Measurements from ENCODE around the gene CNPY1.

CNPY1 gene

GRCh38 chr7:155584763-155585531 is 38.6 kb upstream of the CNPY1 start:
- TF ChIP-seq ZNF274 (IDR thresholded peaks at IDR 0.05; ENCODE audit: low read depth, low read length) = no peak
- no peak overlapping the region for H3K4me3 ChIP-seq (ENCODE audit: low read length)

- no peak for TF ChIP-seq ZNF274 (IDR thresholded peaks at IDR 0.05; ENCODE audit: low read depth, low read length)
- H3K4me3 ChIP-seq (ENCODE audit: low read length) = no peak overlapping the region
These were observed 37.9 kb upstream of the CNPY1 start for GRCh38 chr7:155584261-155584660.

DNA sequence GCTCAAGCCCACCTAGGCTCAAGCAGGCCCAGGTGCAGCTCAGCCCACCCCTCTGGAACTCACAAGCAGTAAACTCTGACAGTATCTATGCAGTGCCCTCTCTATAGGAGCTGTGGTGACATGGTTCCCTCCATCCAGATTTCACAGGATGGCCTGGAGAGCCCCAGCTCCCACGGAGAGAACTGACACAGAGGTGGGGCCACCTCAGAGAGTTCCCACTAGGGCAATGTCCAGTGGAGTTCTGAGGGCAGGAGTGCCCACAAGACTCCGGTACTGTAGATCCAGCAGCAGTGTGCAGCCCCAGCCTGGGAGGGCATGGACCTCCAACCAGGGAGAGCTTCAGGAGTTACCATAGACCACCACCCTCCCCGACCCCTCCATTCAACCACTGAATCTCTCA is 37.3 kb upstream of the CNPY1 start:
- no peak overlapping the region for H3K4me3 ChIP-seq (ENCODE audit: low read length)
- TF ChIP-seq ZNF274 (IDR thresholded peaks at IDR 0.05; ENCODE audit: low read depth, low read length) = no peak

- TF ChIP-seq ZNF274 (IDR thresholded peaks at IDR 0.05; ENCODE audit: low read depth, low read length) = no peak
- no peak overlapping the region for H3K4me3 ChIP-seq (ENCODE audit: low read length)
These were observed 35.6 kb upstream of the CNPY1 start for GRCh38 chr7:155581954-155582353.

DNA sequence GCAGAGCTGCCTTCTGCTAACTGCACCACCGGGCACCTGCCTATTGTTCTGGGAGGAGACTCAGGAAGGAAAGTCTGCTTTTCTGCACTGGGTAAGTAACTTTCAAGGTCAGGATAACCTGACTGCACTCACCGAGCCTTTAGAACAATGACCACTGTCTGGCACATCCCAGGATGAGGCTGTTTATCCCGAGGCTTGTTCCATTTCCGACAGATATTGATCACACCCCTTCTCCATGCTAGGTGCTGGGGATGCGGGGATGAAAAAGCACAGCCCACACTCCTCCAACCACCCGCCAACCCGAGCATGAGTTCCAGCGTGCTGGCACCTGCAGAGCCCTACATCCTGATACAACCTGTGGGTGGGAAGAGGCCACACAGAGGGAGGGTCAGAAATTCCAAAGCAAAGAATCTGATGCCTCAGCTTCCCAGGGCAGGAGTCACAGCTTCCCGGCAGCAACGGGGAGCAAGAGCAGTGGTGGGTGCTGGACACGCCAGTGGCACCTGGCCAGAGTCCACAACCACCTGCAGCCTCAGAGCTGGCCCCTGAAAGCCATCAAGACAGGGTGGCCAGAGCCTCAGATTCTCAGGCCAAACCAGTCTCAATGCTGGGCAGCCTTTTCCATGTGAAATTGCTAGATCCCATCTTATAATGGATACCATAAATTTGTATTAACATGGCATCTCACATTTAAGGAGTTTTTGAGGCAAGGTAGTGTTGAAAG is 34.9 kb upstream of the CNPY1 start:
- no peak overlapping the region for H3K4me3 ChIP-seq (ENCODE audit: low read length)
- no peak for TF ChIP-seq ZNF274 (IDR thresholded peaks at IDR 0.05; ENCODE audit: low read depth, low read length)

GRCh38 chr7:155580367-155580766 is 34.0 kb upstream of the CNPY1 start:
- no peak overlapping the region for H3K4me3 ChIP-seq (ENCODE audit: low read length)
- no peak for TF ChIP-seq ZNF274 (IDR thresholded peaks at IDR 0.05; ENCODE audit: low read depth, low read length)

GRCh38 chr7:155579565-155579964 is 33.2 kb upstream of the CNPY1 start:
- H3K4me3 ChIP-seq (ENCODE audit: low read length) = no peak overlapping the region
- TF ChIP-seq ZNF274 (IDR thresholded peaks at IDR 0.05; ENCODE audit: low read depth, low read length) = no peak

GRCh38 chr7:155578016-155578415 is 31.7 kb upstream of the CNPY1 start:
- TF ChIP-seq ZNF274 (IDR thresholded peaks at IDR 0.05; ENCODE audit: low read depth, low read length) = no peak
- H3K4me3 ChIP-seq (ENCODE audit: low read length) = no peak overlapping the region

GRCh38 chr7:155577509-155577905 is 31.1 kb upstream of the CNPY1 start:
- no peak for TF ChIP-seq ZNF274 (IDR thresholded peaks at IDR 0.05; ENCODE audit: low read depth, low read length)
- H3K4me3 ChIP-seq (ENCODE audit: low read length) = no peak overlapping the region

DNA sequence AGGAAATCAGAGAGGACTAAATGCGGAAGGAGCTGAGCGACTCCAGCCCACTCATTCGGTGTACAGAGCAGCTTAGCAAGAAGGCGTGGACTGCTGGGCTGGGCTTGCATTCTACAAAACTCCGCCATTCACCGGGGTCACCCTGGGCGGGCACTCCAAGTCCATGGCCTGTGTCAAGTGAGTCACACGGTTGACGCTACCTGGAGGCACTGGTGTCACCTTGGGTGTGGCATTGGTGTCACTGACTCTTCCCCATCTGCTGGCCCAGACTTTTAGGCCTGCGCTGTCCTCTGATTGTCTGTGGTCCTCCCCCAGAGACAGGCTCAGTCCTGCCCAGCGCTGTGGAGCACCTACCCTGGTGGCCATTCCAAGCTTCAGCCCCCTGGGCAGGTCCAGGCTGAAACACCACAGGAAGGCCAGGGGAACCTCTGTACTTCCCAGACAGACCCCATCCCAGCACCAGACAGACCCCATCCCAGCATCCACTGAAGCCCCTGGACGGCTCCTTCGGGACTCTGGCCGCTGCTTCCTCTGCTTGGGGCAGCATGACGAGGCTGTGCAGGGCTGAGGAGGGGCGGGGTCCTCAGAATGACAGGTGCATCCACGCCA is 30.6 kb upstream of the CNPY1 start:
- no peak overlapping the region for H3K4me3 ChIP-seq (ENCODE audit: low read length)
- no peak for TF ChIP-seq ZNF274 (IDR thresholded peaks at IDR 0.05; ENCODE audit: low read depth, low read length)

DNA sequence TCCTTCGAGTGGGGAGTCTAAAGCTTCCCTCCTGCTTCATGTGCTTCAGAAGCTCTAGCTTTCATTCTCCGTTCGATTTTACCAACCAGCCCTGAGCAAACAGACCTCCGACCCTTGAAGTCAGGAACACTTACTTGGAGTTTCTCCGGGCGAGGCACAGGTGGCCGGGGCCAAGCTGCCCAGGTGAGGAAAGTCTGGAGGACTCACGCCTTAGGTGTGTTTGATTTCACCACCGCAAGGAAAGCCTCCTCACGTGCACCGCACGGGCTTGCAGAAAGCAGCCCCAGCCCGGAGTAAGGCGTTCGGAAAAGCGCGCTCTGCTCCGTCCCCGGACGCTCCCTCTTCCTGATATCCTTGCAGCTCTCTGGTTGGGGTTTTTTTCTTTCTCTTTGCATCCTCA is 30.1 kb upstream of the CNPY1 start:
- TF ChIP-seq ZNF274 (IDR thresholded peaks at IDR 0.05; ENCODE audit: low read depth, low read length) = no peak

DNA sequence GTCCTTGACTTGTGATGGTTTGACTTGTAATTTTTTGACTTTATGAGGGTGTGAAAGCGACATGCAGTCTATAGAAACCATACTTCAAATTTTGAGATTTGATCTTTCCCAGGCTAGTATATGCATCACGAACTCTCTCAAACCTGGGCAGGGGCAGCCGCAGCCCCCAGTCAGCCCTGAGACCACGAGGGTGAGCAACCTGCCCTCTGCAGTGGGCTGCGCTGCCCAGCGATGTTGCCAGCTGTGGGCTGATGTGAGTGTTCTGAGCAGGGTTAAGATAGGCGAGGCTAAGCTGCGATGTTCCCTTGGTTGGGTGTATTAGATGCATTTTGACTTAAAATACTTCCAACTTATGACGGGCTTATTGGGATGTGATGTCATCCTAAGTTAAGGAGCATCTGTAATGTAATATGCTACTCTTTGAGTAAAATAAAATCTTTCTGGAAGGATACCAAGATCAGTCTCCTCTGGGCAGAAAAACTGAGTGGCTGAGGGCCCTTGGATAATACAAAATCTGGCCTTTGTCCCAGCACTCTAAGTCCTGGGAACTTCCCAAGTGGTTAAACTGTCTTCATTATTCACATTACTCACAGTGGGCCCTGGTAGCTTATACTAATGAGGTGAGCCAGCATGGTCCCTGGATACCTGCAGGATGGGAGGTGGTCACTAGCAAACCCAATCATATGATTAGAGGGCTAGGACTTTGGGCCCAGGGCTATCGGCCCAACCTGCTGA is 28.4 kb upstream of the CNPY1 start:
- H3K4me3 ChIP-seq (ENCODE audit: low read length) = no peak overlapping the region
- TF ChIP-seq ZNF274 (IDR thresholded peaks at IDR 0.05; ENCODE audit: low read depth, low read length) = no peak

More for the DNA sequence above, 30.1 kb upstream of the CNPY1 start:
- no peak overlapping the region for H3K4me3 ChIP-seq (ENCODE audit: low read length)

DNA sequence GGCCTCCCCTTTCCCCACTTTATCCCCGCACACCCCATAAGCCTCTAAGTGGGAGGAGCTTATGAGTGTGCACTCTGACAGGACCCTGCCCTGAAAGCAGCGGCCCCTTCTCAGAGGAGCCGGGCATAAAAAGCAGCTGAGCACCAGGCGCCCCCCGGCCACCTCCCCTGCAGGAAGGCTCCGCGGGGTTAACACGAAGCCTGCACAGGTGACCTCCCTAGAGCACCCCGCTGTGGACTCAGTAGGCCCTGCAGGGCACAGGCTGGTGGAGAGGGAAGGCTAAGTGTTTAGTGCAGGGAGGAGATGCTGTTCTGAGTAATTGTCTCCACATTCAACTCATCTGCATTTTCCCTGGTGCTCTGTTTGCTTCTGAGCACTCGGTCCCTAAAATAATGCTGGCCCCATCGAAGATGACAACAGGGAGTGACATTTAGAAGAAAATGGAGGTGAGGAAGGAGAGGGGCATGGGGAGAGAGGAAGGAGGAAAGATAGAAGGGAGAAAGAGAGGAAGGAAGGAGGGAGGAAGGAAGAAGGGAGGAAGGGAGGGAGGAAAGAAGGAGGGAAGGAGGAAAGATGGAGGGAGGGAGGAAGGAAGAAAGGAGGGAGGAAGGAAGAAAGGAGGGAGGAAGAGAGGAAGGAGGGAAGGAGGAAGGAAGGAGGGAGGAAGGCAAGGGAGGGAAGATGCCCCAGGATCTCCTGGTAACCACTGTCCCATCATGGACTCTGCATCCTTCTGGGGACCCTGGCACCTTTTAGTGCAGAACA is 25.4 kb upstream of the CNPY1 start:
- H3K4me3 ChIP-seq (ENCODE audit: low read length) = no peak overlapping the region
- TF ChIP-seq ZNF274 (IDR thresholded peaks at IDR 0.05; ENCODE audit: low read depth, low read length) = no peak

DNA sequence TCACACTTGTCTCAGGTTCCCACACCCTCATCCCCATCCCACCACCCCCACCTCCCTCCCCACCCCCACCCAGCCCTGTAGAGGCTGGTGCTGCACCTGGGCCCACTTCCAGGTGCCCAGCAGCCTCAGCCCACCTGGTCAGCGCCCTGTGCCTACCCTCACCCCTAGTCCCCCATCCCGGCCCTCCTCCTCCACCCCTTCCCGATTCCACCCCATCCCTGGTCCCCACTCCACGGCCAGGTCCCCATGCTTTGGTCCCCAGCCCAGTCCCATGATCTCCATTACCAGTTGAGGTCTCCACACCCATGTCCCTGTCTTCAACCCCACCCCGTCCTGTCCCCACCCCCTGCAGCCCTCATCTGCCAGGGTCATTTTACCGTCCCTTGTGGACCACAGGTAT is 24.6 kb upstream of the CNPY1 start:
- no peak overlapping the region for H3K4me3 ChIP-seq (ENCODE audit: low read length)
- TF ChIP-seq ZNF274 (IDR thresholded peaks at IDR 0.05; ENCODE audit: low read depth, low read length) = no peak

Measured in GM08714 (cell line).